Loucy (cell line): Measurements from ENCODE around the gene PTPN21.

Experiments used
- H2AFZ ChIP-seq: fragments of 200-600 bp; sonication (generic); 2 replicates; pipeline ENCODE4 v1.6.0; 2016; ENCODE audit warnings: antibody characterized with exemption, mild to moderate bottlenecking, low read length, moderate library complexity
- H3F3A ChIP-seq: fragments of 200-600 bp; 2 replicates; pipeline ENCODE4 v1.6.0; 2016; ENCODE audit warnings: antibody characterized with exemption, low read depth, mild to moderate bottlenecking
- H3K27me3 ChIP-seq: fragments of 200-600 bp; sonication (generic); 2 replicates; pipeline ENCODE4 v1.6.1; 2014; ENCODE audit warnings: low read length, mild to moderate bottlenecking; ENCODE audit not compliant: insufficient read depth, poor library complexity, severe bottlenecking
- H3K36me3 ChIP-seq: fragments of 200-600 bp; sonication (generic); 2 replicates; pipeline ENCODE4 v1.6.1; 2016; ENCODE audit warnings: low read length; ENCODE audit not compliant: insufficient read depth
- H3K4me1 ChIP-seq: fragments of 200-600 bp; sonication (generic); 2 replicates; pipeline ENCODE4 v1.5.1; 2014; ENCODE audit warnings: low read length, mild to moderate bottlenecking; ENCODE audit not compliant: insufficient read depth, poor library complexity, severe bottlenecking
- H3K4me2 ChIP-seq: fragments of 200-600 bp; sonication (generic); 2 replicates; pipeline ENCODE4 v1.6.0; 2014; ENCODE audit warnings: antibody characterized with exemption, low read length, low read depth, mild to moderate bottlenecking; ENCODE audit not compliant: poor library complexity, severe bottlenecking
- H3K4me3 ChIP-seq: fragments of 200-600 bp; sonication (generic); 2 replicates; pipeline ENCODE4 v1.5.1; 2014; ENCODE audit warnings: low read length, mild to moderate bottlenecking, mixed read lengths; ENCODE audit not compliant: poor library complexity, severe bottlenecking
- H3K79me2 ChIP-seq: fragments of 200-600 bp; sonication (generic); 2 replicates; pipeline ENCODE4 v1.6.1; 2014; ENCODE audit warnings: low read length; ENCODE audit not compliant: insufficient read depth
- H3K9ac ChIP-seq: fragments of 200-600 bp; sonication (generic); 2 replicates; pipeline ENCODE4 v1.6.0; 2014; ENCODE audit warnings: mild to moderate bottlenecking, low read depth, low read length, moderate library complexity; ENCODE audit not compliant: poor library complexity, severe bottlenecking
- H3K9me2 ChIP-seq: fragments of 200-600 bp; sonication (generic); replicated peaks from 2 replicates; pipeline ENCODE4 v1.6.1; 2016; ENCODE audit warnings: low read depth, low read length, mixed read lengths
- H3K9me3 ChIP-seq: fragments of 200-600 bp; sonication (generic); 2 replicates; pipeline ENCODE4 v1.6.1; 2014; ENCODE audit warnings: mild to moderate bottlenecking, antibody characterized with exemption, low read length, low read depth; ENCODE audit not compliant: insufficient read depth
- H4K20me1 ChIP-seq: fragments of 200-600 bp; sonication (generic); 2 replicates; pipeline ENCODE4 v1.6.0; 2014; ENCODE audit warnings: antibody characterized with exemption, low read length, mild to moderate bottlenecking; ENCODE audit not compliant: insufficient read depth, poor library complexity, severe bottlenecking
- EZH2phosphoT487 ChIP-seq: fragments of 200-600 bp; IDR thresholded peaks from 2 replicates; pipeline ENCODE4 v1.6.1; 2018; ENCODE audit warnings: antibody characterized with exemption, mild to moderate bottlenecking, moderate library complexity, borderline replicate concordance
- TF ChIP-seq, protein P1 (sequence below): fragments of 200-600 bp; sonication (generic); conservative IDR thresholded peaks from 2 replicates; pipeline ENCODE4 v1.5.1; 2014; ENCODE audit warnings: mild to moderate bottlenecking, antibody characterized with exemption, low read length

PTPN21 gene

DNA sequence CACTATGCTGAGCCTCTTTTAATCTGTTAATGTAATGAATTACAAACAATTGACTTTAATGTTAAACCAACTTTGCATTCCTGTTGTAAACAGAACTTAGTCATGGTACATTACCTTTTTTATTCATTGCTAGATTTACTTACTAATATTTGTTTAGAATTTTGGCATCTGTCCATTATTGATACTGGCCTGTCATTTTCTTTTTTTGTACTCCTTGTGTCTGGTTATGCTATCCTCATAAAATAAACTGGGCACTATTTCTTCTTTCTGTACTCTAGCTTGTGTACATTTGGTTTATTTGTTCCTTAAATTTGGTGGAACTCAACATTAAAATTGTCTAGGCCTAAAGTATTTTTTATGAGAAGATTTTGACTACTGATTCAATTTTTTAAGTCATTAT, 137.2 kb downstream of the PTPN21 start:
- Histone ChIP-seq H3K27me3 (no peaks in the 10 kb centered on the region), H3K9me3 (peaks cover 13% of the 10 kb centered on the region; the same call in 1 of the 2 replicates), H3K9me2 (no peaks in the 10 kb centered on the region), H3K9ac (no peak overlapping the region), H3F3A (no peaks in the 10 kb centered on the region), H3K4me2 (no peak overlapping the region), H2AFZ (no peak overlapping the region), H3K4me3 (no peak overlapping the region), H3K4me1 (no peaks in the 10 kb centered on the region), H4K20me1 (no peaks in the 10 kb centered on the region), H3K79me2 (no peaks in the 10 kb centered on the region), H3K36me3 (0 out of 2 replicates have a peak, but pooled peaks cover 5% of the 10 kb centered on the region)
- TF ChIP-seq EZH2phosphoT487: no peak
- TF ChIP-seq, protein P1, sequence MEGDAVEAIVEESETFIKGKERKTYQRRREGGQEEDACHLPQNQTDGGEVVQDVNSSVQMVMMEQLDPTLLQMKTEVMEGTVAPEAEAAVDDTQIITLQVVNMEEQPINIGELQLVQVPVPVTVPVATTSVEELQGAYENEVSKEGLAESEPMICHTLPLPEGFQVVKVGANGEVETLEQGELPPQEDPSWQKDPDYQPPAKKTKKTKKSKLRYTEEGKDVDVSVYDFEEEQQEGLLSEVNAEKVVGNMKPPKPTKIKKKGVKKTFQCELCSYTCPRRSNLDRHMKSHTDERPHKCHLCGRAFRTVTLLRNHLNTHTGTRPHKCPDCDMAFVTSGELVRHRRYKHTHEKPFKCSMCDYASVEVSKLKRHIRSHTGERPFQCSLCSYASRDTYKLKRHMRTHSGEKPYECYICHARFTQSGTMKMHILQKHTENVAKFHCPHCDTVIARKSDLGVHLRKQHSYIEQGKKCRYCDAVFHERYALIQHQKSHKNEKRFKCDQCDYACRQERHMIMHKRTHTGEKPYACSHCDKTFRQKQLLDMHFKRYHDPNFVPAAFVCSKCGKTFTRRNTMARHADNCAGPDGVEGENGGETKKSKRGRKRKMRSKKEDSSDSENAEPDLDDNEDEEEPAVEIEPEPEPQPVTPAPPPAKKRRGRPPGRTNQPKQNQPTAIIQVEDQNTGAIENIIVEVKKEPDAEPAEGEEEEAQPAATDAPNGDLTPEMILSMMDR: no peak
